A549 (cell line): ENCODE results near the gene SEMA3C. TPM values are rescaled to one million over a fixed set of nuclear protein-coding genes. Genes with fewer than 3 reads are reported as not detected.

Experiments
- ATAC-seq, 2 experiments: fragments of 200-7000 bp in 1 of 2; fragments of >200 bp in 1 of 2; cut with Nextera tagmentation in 1 of 2; cut with Tn5 transposase in 1 of 2; 3 replicates each; pipeline versions ENCODE4 v1.8.0 to v1.9.1; 2018 to 2020; ENCODE audit warnings: mild to moderate bottlenecking in 1 of 2, moderate library complexity in 1 of 2
- CTCF ChIA-PET: fragments of 300-600 bp; sonication (Branson Sonifier 250); formaldehyde crosslinking; extraction: SDS; loops from one replicate; lab custom pipeline; 2021; ENCODE audit warnings: antibody characterized with exemption, inconsistent platforms; lab: Yijun Ruan, JAX
- POLR2A ChIA-PET: fragments of 350-600 bp; formaldehyde crosslinking; extraction: SDS; loops from one replicate; lab custom pipeline; 2021; ENCODE audit warnings: antibody characterized with exemption, inconsistent platforms; lab: Yijun Ruan, JAX
- DNase-seq, 2 experiments: peaks; one replicate each; pipeline versions ENCODE4 v3.0.0 to v3.0.0-alpha.2; 2011 to 2016; ENCODE audit warnings: low read depth in 1 of 2, low spot score in 1 of 2
- FAIRE-seq: peaks from 2 replicates; lab custom pipeline; 2011; peaks lifted over from hg19 to GRCh38; lab: Jason Lieb, UNC
- H3K27ac ChIP-seq, 2 experiments: fragments of >200 bp; sonication (Bioruptor Twin); formaldehyde crosslinking; 3 replicates each; pipeline ENCODE4 v1.5.1; 2016 to 2017
- H3K4me1 ChIP-seq: fragments of >200 bp; sonication (Bioruptor Twin); formaldehyde crosslinking; 3 replicates; pipeline ENCODE4 v1.6.1; 2016
- H3K4me2 ChIP-seq: fragments of >200 bp; sonication (Bioruptor Twin); formaldehyde crosslinking; 3 replicates; pipeline ENCODE4 v1.6.1; 2016
- H3K4me3 ChIP-seq: fragments of >200 bp; sonication (Bioruptor Twin); formaldehyde crosslinking; 3 replicates; pipeline ENCODE4 v1.5.1; 2016
- H3K9me3 ChIP-seq: fragments of >200 bp; sonication (Bioruptor Twin); formaldehyde crosslinking; 3 replicates; pipeline ENCODE4 v1.6.1; 2016
- CEBPB ChIP-seq, 2 experiments: fragments of >200 bp in 1 of 2; sonication (Bioruptor Twin) in 1 of 2; formaldehyde crosslinking in 1 of 2; IDR thresholded peaks; 2 replicates each; pipeline ENCODE4 v1.6.1; 2012 to 2016
- EHF ChIP-seq: fragments of 250-450 bp; sonication (Bioruptor Pico); IDR thresholded peaks from 2 replicates; pipeline ENCODE4 v1.5.0; 2020; ENCODE audit warnings: mild to moderate bottlenecking
- EP300 ChIP-seq, 2 experiments: fragments of >200 bp; sonication (Bioruptor Twin); formaldehyde crosslinking; IDR thresholded peaks; 2 replicates in 1 of 2; 3 replicates in 1 of 2; pipeline ENCODE4 v1.6.1; 2016 to 2017
- ESRRA ChIP-seq: fragments of 150-350 bp; IDR thresholded peaks from 2 replicates; pipeline ENCODE4 v1.6.1; 2014; ENCODE audit warnings: mild to moderate bottlenecking, low read length, borderline replicate concordance
- FOSL2 ChIP-seq, 2 experiments: fragments of 450-650 bp in 1 of 2; fragments of >200 bp in 1 of 2; sonication (Bioruptor Twin) in 1 of 2; formaldehyde crosslinking; IDR thresholded peaks; 2 replicates each; pipeline versions ENCODE4 v1.5.0 to v1.6.1; 2016 to 2020; ENCODE audit warnings: mild to moderate bottlenecking in 1 of 2, moderate library complexity in 1 of 2
- HOXB13 ChIP-seq: fragments of 250-450 bp; sonication (Bioruptor Pico); IDR thresholded peaks from 2 replicates; pipeline ENCODE4 v1.5.0; 2020; ENCODE audit warnings: low read depth, mild to moderate bottlenecking, moderate library complexity
- JUN ChIP-seq, 2 experiments: fragments of >200 bp; sonication (Bioruptor Twin); formaldehyde crosslinking; IDR thresholded peaks; 2 replicates in 1 of 2; 3 replicates in 1 of 2; pipeline ENCODE4 v1.6.1; 2016 to 2017
- JUNB ChIP-seq: fragments of >200 bp; sonication (Bioruptor Twin); formaldehyde crosslinking; IDR thresholded peaks from 2 replicates; pipeline ENCODE4 v1.6.1; 2016
- NR3C1 ChIP-seq: fragments of >200 bp; sonication (Bioruptor Twin); formaldehyde crosslinking; IDR thresholded peaks from 3 replicates; pipeline ENCODE4 v1.6.1; 2017
- RAD21 ChIP-seq, 2 experiments: fragments of >200 bp in 1 of 2; sonication (Bioruptor Twin) in 1 of 2; formaldehyde crosslinking in 1 of 2; IDR thresholded peaks in 1 of 2; conservative IDR thresholded peaks in 1 of 2; 2 replicates in 1 of 2; 3 replicates in 1 of 2; pipeline ENCODE4 v1.6.1; 2012 to 2018; ENCODE audit warnings: inconsistent platforms in 1 of 2
- SMC3 ChIP-seq: fragments of >200 bp; sonication (Bioruptor Twin); formaldehyde crosslinking; IDR thresholded peaks from 3 replicates; pipeline ENCODE4 v1.6.1; 2018; ENCODE audit warnings: inconsistent platforms
- TP53 ChIP-seq: fragments of 250-450 bp; sonication (Bioruptor Pico); IDR thresholded peaks from 2 replicates; pipeline ENCODE4 v1.5.0; 2021; ENCODE audit warnings: mild to moderate bottlenecking, moderate library complexity
- WGBS: methylation state at CpG from one replicate; pipeline ENCODE4 v1.1.6; 2017; ENCODE audit errors: missing lambda C conversion rate; 5-methylcytosine and 5-hydroxymethylcytosine counted together
- polyA plus RNA-seq, 4 experiments: library from polyadenylated mRNA; depleted of rRNA in 3 of 4; stranded (reverse); fragments of >200 nt; fragmentation: RNase III in 1 of 4; extraction: RNeasy Plus Mini Kit Qiagen cat#74134 plus additional on column Dnase treatment in 1 of 4; gene quantifications; 2 replicates in 3 of 4; 3 replicates in 1 of 4; pipeline ENCODE4 v1.2.3, GENCODE V29; 2011 to 2017
- TF ChIP-seq, protein P1 (sequence below): fragments of >200 bp; sonication (Bioruptor Twin); formaldehyde crosslinking; IDR thresholded peaks from 3 replicates; pipeline ENCODE4 v1.6.1; 2016
- TF ChIP-seq, protein P2 (sequence below): fragments of >200 bp; sonication (Bioruptor Twin); formaldehyde crosslinking; IDR thresholded peaks from 2 replicates; pipeline ENCODE4 v1.6.1; 2016
- TF ChIP-seq, protein P3 (sequence below): fragments of 250-450 bp; sonication (Bioruptor Pico); IDR thresholded peaks from 2 replicates; pipeline ENCODE4 v1.5.0; 2020; ENCODE audit warnings: low read depth, mild to moderate bottlenecking, moderate library complexity
- TF ChIP-seq, protein P4 (sequence below): fragments of >200 bp; sonication (Bioruptor Twin); formaldehyde crosslinking; IDR thresholded peaks from 3 replicates; pipeline ENCODE4 v1.5.1; 2016

The SEMA3C gene
- polyA plus RNA-seq, 2 of the 4 experiments (the other 2 are of a cell fraction) = 78.1 to 212 TPM

DNA sequence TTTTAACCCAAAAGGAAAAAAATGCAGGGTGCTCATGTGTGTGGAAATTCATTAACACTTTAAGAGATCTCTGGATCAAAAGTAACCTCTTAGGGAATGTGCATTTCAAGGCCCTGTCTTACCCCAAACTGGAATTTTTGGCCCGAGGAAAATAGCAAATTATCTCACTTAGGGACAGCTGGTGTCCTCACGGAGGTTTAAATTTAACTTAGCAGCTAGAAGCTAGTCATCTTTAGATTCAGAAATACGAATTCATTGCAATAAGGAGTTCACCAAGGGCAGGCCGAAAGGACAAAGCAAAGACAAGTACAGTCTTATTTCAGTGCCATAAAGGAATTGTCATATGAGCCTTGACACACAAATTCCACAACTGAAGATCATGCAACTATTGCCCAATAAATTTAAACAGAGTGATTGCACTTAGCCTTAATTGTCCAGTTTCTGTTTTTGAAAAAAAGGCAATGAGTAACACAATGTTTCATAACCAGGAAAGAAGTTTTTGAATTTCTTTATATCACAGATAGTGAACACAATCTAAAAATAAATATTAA is 22.4 kb upstream of the SEMA3C start:
- POLR2A ChIA-PET = interaction anchor here (0.9 to 5.2 kb wide), 2 partner anchors 22 to 57 kb away, joined by 3 to 73 read pairs; partner anchors contain the start of gene SEMA3C
- H3K4me3 ChIP-seq = no peak overlapping the region
- CTCF ChIA-PET = interaction anchor here (0.7 to 3.5 kb wide), 8 partner anchors 18 to 515 kb away, joined by 3 to 17 read pairs (median 4); partner anchors contain the start of gene SEMA3C
- 18% methylated on average over 4 of the region's 4 CpGs for WGBS
- FAIRE-seq (peak; percentile 46), DNase-seq (peak; percentile 17 to 56), ATAC-seq (no peak)
- H3K9me3 ChIP-seq = peaks cover 4% of the 10 kb centered on the region; the same call in 1 of the 3 replicates
- TF ChIP-seq SMC3 (0 out of 3 replicates have a peak, but pooled peaks have one; percentile 14), TP53 (CRISPR knock-in tag) (no peak), NR3C1 (no peak), HOXB13 (CRISPR knock-in tag) (0 out of 2 replicates have a peak, but pooled peaks have one; percentile 31), JUN (IDR thresholded peaks at IDR 0.05) (peak; percentile 40 to 65; a peak in 2 of 5 replicates), FOSL2 (IDR thresholded peaks at IDR 0.05) (no peak), FOSL2 (CRISPR knock-in tag; IDR thresholded peaks at IDR 0.05) (peak; percentile 61), ESRRA (0 out of 2 replicates have a peak, but pooled peaks have one; percentile 28), EP300 (IDR thresholded peaks at IDR 0.05) (peak; percentile 59 to 76; a peak in 4 of 5 replicates), JUNB (peak; percentile 86), EHF (CRISPR knock-in tag) (no peak), CEBPB (IDR thresholded peaks at IDR 0.05) (peak; percentile 91 to 95), RAD21 (conservative IDR thresholded peaks at IDR 0.05 in 1 of 2, IDR thresholded peaks at IDR 0.05 in 1 of 2) (peak in 1 of 2 experiments; percentile 44; a peak in 2 of 5 replicates)
- TF ChIP-seq, protein P1, sequence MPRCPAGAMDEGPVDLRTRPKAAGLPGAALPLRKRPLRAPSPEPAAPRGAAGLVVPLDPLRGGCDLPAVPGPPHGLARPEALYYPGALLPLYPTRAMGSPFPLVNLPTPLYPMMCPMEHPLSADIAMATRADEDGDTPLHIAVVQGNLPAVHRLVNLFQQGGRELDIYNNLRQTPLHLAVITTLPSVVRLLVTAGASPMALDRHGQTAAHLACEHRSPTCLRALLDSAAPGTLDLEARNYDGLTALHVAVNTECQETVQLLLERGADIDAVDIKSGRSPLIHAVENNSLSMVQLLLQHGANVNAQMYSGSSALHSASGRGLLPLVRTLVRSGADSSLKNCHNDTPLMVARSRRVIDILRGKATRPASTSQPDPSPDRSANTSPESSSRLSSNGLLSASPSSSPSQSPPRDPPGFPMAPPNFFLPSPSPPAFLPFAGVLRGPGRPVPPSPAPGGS = peak; percentile 42; the same call in 1 of the 3 replicates
- TF ChIP-seq, protein P2, sequence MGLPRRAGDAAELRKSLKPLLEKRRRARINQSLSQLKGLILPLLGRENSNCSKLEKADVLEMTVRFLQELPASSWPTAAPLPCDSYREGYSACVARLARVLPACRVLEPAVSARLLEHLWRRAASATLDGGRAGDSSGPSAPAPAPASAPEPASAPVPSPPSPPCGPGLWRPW = peak; percentile 80
- peaks cover 30% of the 10 kb centered on the region for H3K4me1 ChIP-seq
- peak overlapping the region; percentile 78 for H3K4me2 ChIP-seq
- H3K27ac ChIP-seq = peak overlapping the region; percentile 88 to 98

DNA sequence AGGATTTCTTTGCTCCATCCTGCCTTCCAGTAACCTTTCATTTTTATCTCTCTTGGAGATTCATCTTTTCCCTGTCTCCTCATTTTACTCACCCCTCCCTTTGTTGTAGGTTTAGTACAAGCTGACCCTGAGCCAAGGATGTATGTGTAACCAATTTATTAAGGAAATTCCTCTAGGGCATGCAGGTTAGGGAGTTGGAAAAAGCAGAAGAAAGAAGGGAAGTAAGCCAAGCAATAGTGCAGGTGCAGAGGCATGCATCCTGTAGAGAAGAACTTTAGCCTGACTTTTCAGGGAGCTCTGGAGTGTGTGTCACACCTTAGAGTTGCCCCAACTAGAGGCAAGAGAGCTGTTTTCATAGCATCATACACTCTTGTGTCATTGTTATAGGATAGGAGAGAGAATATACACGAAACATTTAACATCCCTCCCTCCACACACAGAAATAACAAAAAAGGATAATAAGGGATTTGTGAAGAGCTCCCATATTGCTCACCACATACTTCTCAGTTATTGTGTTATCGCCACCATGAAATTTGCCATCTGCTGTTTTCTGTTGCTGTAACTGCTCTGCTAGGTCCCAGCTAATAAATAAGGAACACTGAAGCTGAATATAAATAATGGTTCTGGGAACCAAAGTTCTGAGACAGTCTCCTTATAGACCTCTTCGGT is 21.8 kb upstream of the SEMA3C start:
- H3K4me3 ChIP-seq = no peak overlapping the region
- WGBS = 74% methylated on average over 3 of the region's 3 CpGs
- TF ChIP-seq, protein P3, sequence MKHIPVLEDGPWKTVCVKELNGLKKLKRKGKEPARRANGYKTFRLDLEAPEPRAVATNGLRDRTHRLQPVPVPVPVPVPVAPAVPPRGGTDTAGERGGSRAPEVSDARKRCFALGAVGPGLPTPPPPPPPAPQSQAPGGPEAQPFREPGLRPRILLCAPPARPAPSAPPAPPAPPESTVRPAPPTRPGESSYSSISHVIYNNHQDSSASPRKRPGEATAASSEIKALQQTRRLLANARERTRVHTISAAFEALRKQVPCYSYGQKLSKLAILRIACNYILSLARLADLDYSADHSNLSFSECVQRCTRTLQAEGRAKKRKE (CRISPR knock-in tag) = no peak
- TF ChIP-seq, protein P4, sequence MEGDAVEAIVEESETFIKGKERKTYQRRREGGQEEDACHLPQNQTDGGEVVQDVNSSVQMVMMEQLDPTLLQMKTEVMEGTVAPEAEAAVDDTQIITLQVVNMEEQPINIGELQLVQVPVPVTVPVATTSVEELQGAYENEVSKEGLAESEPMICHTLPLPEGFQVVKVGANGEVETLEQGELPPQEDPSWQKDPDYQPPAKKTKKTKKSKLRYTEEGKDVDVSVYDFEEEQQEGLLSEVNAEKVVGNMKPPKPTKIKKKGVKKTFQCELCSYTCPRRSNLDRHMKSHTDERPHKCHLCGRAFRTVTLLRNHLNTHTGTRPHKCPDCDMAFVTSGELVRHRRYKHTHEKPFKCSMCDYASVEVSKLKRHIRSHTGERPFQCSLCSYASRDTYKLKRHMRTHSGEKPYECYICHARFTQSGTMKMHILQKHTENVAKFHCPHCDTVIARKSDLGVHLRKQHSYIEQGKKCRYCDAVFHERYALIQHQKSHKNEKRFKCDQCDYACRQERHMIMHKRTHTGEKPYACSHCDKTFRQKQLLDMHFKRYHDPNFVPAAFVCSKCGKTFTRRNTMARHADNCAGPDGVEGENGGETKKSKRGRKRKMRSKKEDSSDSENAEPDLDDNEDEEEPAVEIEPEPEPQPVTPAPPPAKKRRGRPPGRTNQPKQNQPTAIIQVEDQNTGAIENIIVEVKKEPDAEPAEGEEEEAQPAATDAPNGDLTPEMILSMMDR = no peak
- no peak for TF ChIP-seq SMC3
- peak overlapping the region; percentile 88 to 98 for H3K27ac ChIP-seq
- DNase-seq (peak in 1 of 2 experiments; percentile 12), FAIRE-seq (peak; percentile 93), ATAC-seq (no peak)
- peaks cover 30% of the 10 kb centered on the region for H3K4me1 ChIP-seq
- POLR2A ChIA-PET = interaction anchor here (0.9 to 5.2 kb wide), 2 partner anchors 21 to 57 kb away, joined by 3 to 73 read pairs; partner anchors contain the start of gene SEMA3C
- H3K9me3 ChIP-seq = peaks cover 4% of the 10 kb centered on the region; the same call in 2 of the 3 replicates
- CTCF ChIA-PET = interaction anchor here (0.7 to 3.5 kb wide), 7 partner anchors 18 to 516 kb away, joined by 3 to 17 read pairs (median 5); partner anchors contain the start of gene SEMA3C
- peak overlapping the region; percentile 78 for H3K4me2 ChIP-seq
